K562 (cell line): Measurements from ENCODE around the gene MYLIP. TPM values are rescaled to one million over a fixed set of nuclear protein-coding genes. Genes with fewer than 3 reads are reported as not detected.

Experiments used
- ARID1B ChIP-seq: fragments of 450-650 bp; IDR thresholded peaks from 2 replicates; pipeline ENCODE4 v1.6.1; 2016; ENCODE audit warnings: antibody characterized with exemption, mild to moderate bottlenecking, inconsistent platforms
- ETV5 ChIP-seq: sonication (generic); formaldehyde crosslinking; IDR thresholded peaks from 2 replicates; pipeline ENCODE4 v1.4.0; 2020; ENCODE audit warnings: low read depth, mild to moderate bottlenecking, missing genetic modification reagents
- GABPA ChIP-seq: fragments of 200-800 bp; sonication (Bioruptor generic); conservative IDR thresholded peaks from 2 replicates; pipeline ENCODE4 v1.6.1; 2016; ENCODE audit warnings: low read depth, missing genetic modification characterization, missing compliant biosample characterization
- GATA2 ChIP-seq: sonication (generic); formaldehyde crosslinking; IDR thresholded peaks from 2 replicates; pipeline ENCODE4 v1.4.0; 2020; ENCODE audit warnings: mild to moderate bottlenecking, missing genetic modification reagents
- GTF2E2 ChIP-seq: fragments of 200-800 bp; sonication (Bioruptor generic); IDR thresholded peaks from 2 replicates; pipeline ENCODE4 v1.6.1; 2016; ENCODE audit warnings: missing genetic modification characterization, missing compliant biosample characterization
- HDAC3 ChIP-seq: fragments of 450-650 bp; IDR thresholded peaks from 2 replicates; pipeline ENCODE4 v1.6.1; 2018; ENCODE audit warnings: borderline replicate concordance, mild to moderate bottlenecking, moderate library complexity; ENCODE audit not compliant: partially characterized antibody
- PKNOX1 ChIP-seq: fragments of 450-650 bp; IDR thresholded peaks from 2 replicates; pipeline ENCODE4 v1.6.1; 2016
- PYGO2 ChIP-seq: fragments of 450-650 bp; IDR thresholded peaks from 2 replicates; pipeline ENCODE4 v1.6.1; 2016; ENCODE audit warnings: mild to moderate bottlenecking, missing genetic modification characterization, moderate library complexity, missing compliant biosample characterization
- TAF1 ChIP-seq: IDR thresholded peaks from 2 replicates; pipeline ENCODE4 v1.6.1; 2011; ENCODE audit warnings: mild to moderate bottlenecking, low read length, moderate library complexity; ENCODE audit not compliant: insufficient read depth, control insufficient read depth, severe bottlenecking; ENCODE audit errors: extremely low read depth
- ZBTB5 ChIP-seq: fragments of 450-650 bp; IDR thresholded peaks from 2 replicates; pipeline ENCODE4 v1.6.1; 2017; ENCODE audit warnings: antibody characterized with exemption
- ZFP1 ChIP-seq: fragments of 450-650 bp; formaldehyde crosslinking; IDR thresholded peaks from 2 replicates; pipeline ENCODE4 v1.4.0; 2020; ENCODE audit warnings: mild to moderate bottlenecking, mixed read lengths
- ZNF431 ChIP-seq: sonication (generic); formaldehyde crosslinking; IDR thresholded peaks from 2 replicates; pipeline ENCODE4 v1.8.0; 2022; ENCODE audit warnings: mild to moderate bottlenecking, missing genetic modification reagents
- polyA plus RNA-seq, 8 experiments: library from polyadenylated mRNA; depleted of rRNA in 4 of 8; stranded (reverse) in 5 of 8; unstranded in 3 of 8; fragments of >200 nt; fragmentation: Nextera tagmentation in 2 of 8; fragmentation: Illumina TruSeq in 1 of 8; extraction: Ambion mirVana in 2 of 8; extraction: Trizol in 1 of 8; gene quantifications; 2 replicates each; pipeline versions ENCODE4 v1.2.1 to v1.2.3, GENCODE V29; 2011 to 2014; ENCODE audit warnings: inconsistent platforms in 1 of 8, missing spikeins in 1 of 8
- total RNA-seq, 7 experiments: library from RNA; depleted of rRNA in 6 of 7; stranded (reverse); fragments of >200 nt in 6 of 7; fragmentation: Illumina TruSeq in 2 of 7; extraction: Trizol in 2 of 7; gene quantifications; 2 replicates each; pipeline versions ENCODE4 v1.2.1 to v1.2.3, GENCODE V29; 2011 to 2021; ENCODE audit warnings: low replicate concordance in 1 of 7
- TF ChIP-seq, protein P1 (sequence below), 2 experiments: fragments of 450-650 bp; formaldehyde crosslinking in 1 of 2; IDR thresholded peaks; 2 replicates each; pipeline versions ENCODE4 v1.4.0 to v1.6.1; 2014 to 2020; ENCODE audit warnings: mild to moderate bottlenecking in 2 of 2, borderline replicate concordance in 1 of 2, low read depth in 1 of 2
- TF ChIP-seq, protein P2 (sequence below): IDR thresholded peaks from 2 replicates; pipeline ENCODE4 v1.6.1; 2011; ENCODE audit warnings: borderline replicate concordance, low read depth, mild to moderate bottlenecking, moderate library complexity, low read length; ENCODE audit not compliant: insufficient read depth, poor library complexity, severe bottlenecking

MYLIP gene
- total and polyA plus RNA-seq, 9 of the 15 experiments (the other 6 are each of a cell fraction or from before 2014, with no cell fraction given) = 10.8 to 43.5 (median 31.5) TPM

- TF ChIP-seq, protein P1, sequence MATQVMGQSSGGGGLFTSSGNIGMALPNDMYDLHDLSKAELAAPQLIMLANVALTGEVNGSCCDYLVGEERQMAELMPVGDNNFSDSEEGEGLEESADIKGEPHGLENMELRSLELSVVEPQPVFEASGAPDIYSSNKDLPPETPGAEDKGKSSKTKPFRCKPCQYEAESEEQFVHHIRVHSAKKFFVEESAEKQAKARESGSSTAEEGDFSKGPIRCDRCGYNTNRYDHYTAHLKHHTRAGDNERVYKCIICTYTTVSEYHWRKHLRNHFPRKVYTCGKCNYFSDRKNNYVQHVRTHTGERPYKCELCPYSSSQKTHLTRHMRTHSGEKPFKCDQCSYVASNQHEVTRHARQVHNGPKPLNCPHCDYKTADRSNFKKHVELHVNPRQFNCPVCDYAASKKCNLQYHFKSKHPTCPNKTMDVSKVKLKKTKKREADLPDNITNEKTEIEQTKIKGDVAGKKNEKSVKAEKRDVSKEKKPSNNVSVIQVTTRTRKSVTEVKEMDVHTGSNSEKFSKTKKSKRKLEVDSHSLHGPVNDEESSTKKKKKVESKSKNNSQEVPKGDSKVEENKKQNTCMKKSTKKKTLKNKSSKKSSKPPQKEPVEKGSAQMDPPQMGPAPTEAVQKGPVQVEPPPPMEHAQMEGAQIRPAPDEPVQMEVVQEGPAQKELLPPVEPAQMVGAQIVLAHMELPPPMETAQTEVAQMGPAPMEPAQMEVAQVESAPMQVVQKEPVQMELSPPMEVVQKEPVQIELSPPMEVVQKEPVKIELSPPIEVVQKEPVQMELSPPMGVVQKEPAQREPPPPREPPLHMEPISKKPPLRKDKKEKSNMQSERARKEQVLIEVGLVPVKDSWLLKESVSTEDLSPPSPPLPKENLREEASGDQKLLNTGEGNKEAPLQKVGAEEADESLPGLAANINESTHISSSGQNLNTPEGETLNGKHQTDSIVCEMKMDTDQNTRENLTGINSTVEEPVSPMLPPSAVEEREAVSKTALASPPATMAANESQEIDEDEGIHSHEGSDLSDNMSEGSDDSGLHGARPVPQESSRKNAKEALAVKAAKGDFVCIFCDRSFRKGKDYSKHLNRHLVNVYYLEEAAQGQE (IDR thresholded peaks at IDR 0.05; ENCODE audit: borderline replicate concordance) = peak; percentile 5; the same call in 1 of the 2 replicates
- TF ChIP-seq, protein P1 (CRISPR knock-in tag; IDR thresholded peaks at IDR 0.05; ENCODE audit: low read depth) = no peak
- TF ChIP-seq PKNOX1 (peak; percentile 79), ZFP1 (CRISPR knock-in tag) (no peak), GABPA (tag) (peak; percentile 56), ETV5 (CRISPR knock-in tag) (peak; percentile 57; the same call in 1 of the 2 replicates), HDAC3 (peak; percentile 80), TAF1 (peak; percentile 49), GTF2E2 (tag) (0 out of 2 replicates have a peak, but pooled peaks have one; percentile 30), PYGO2 (tag) (no peak), ARID1B (peak; percentile 56), ZBTB5 (no peak), ZNF431 (CRISPR knock-in tag) (no peak), GATA2 (CRISPR knock-in tag) (no peak)
- TF ChIP-seq, protein P2, sequence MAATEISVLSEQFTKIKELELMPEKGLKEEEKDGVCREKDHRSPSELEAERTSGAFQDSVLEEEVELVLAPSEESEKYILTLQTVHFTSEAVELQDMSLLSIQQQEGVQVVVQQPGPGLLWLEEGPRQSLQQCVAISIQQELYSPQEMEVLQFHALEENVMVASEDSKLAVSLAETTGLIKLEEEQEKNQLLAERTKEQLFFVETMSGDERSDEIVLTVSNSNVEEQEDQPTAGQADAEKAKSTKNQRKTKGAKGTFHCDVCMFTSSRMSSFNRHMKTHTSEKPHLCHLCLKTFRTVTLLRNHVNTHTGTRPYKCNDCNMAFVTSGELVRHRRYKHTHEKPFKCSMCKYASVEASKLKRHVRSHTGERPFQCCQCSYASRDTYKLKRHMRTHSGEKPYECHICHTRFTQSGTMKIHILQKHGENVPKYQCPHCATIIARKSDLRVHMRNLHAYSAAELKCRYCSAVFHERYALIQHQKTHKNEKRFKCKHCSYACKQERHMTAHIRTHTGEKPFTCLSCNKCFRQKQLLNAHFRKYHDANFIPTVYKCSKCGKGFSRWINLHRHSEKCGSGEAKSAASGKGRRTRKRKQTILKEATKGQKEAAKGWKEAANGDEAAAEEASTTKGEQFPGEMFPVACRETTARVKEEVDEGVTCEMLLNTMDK = no peak
Measured at GRCh38 chr6:16130932-16131387, 2.1 kb downstream of the MYLIP start (continued).
